Pancreas (tissue), 10 donors: ENCODE results near the gene PALLD. TPM values are rescaled to one million over a fixed set of nuclear protein-coding genes. Genes with fewer than 3 reads are reported as not detected.
A peak's percentile ranks its signal among the peaks of the same experiment; 100 is the strongest.

ENCODE experiments used
- ATAC-seq, 4 donors: fragments of 200-7000 bp; cut with Tn5 transposase; one replicate each; pipeline versions ENCODE4 v1.8.0 to v1.9.1; 2020; ENCODE audit warnings: mild to moderate bottlenecking in 4 of 4, moderate library complexity in 4 of 4
- DNase-seq, 6 donors: peaks; one replicate each; pipeline ENCODE4 v3.0.0-alpha.2; 2020
- FAIRE-seq: peaks from 2 replicates; lab custom pipeline; 2012; peaks lifted over from hg19 to GRCh38; lab: Jason Lieb, UNC
- H3K27ac ChIP-seq, 4 donors: fragments of 200-600 bp; sonication (generic); 1 replicate in 3 of 4; 2 replicates in 1 of 4; pipeline versions ENCODE4 v1.5.0 to v1.8.0; 2020
- H3K27me3 ChIP-seq, 4 donors: fragments of 200-600 bp; one replicate each; pipeline ENCODE4 v1.8.0; 2021
- H3K36me3 ChIP-seq, 3 donors: fragments of 200-600 bp; sonication (generic) in 1 of 3; one replicate each; pipeline versions ENCODE4 v1.5.0 to v1.8.0; 2020 to 2021
- H3K4me1 ChIP-seq, 3 donors: fragments of 200-600 bp; one replicate each; pipeline ENCODE4 v1.8.0; 2021
- H3K4me3 ChIP-seq, 4 donors: fragments of 200-600 bp; sonication (generic) in 2 of 4; one replicate each; pipeline versions ENCODE4 v1.5.0 to v1.8.0; 2020 to 2021
- H3K9me3 ChIP-seq, 4 donors: fragments of 200-600 bp; one replicate each; pipeline ENCODE4 v1.8.0; 2021
- CTCF ChIP-seq, 4 donors: fragments of 200-600 bp; sonication (generic) in 3 of 4; IDR thresholded peaks; one replicate each; pipeline versions ENCODE4 v1.5.0 to v1.8.0; 2021; ENCODE audit warnings: antibody characterized with exemption in 4 of 4
- whole genome bisulfite sequencing, 2 donors: extraction: QIAGEN DNeasy Blood & Tissue Kit; methylation state at CpG; one replicate each; pipeline ENCODE4 v1.1.7; 2013; 5-methylcytosine and 5-hydroxymethylcytosine counted together
- intact Hi-C, 3 donors: fragments of 100-400 bp; cut with DNase I; formaldehyde crosslinking; loops; one replicate each; pipeline versions ENCODE4 v1.11.1 to v1.14.2; 2022
- polyA plus RNA-seq, 2 donors: library from polyadenylated mRNA; stranded (reverse); fragments of 200-250 nt; gene quantifications; one replicate each; pipeline ENCODE4 v1.2.3, GENCODE V29; 2013
- total RNA-seq, 6 donors: library from RNA; stranded (reverse); fragmentation: NEBNext Ultra II Directional in 4 of 6; extraction: Animal tissue kit (Norgen Biotek cat#: 25700) in 4 of 6; gene quantifications; one replicate each; pipeline versions ENCODE4 v1.2.1 to v1.2.4, GENCODE V29; 2021 to 2023
- donor health status: healthy with polysubstance abuse.
- donor health status: DM: no; HTN: no; CAD: no; lungs with moderate emphysema.
- donor health status: DM: no; HTN: no; CAD: no.
- donor health status: control.
- donor health status: control.
- donor health status: Bipolar disorder and iron deficiency.
- donor health status: DM: yes; HTN: yes; CAD: no.
- donor health status: DM: no; HTN: no; CAD: no.
- donor health status: DM: no; HTN: no; CAD: no.
- donor health status: DM: yes; HTN: yes; CAD: no.

Gene PALLD
- total and polyA plus RNA-seq, 8 donors, result 4.4 to 44.2 (median 14.1) TPM

- Histone ChIP-seq H3K27me3 (no peaks in the 10 kb centered on the region), H3K4me3 (no peak overlapping the region), H3K4me1 (no peaks in the 10 kb centered on the region), H3K9me3 (no peaks in the 10 kb centered on the region), H3K36me3 (no peaks in the 10 kb centered on the region), H3K27ac (no peak overlapping the region)
- no peak for FAIRE-seq
- intact Hi-C loops, result no loop called here
- no peak for DNase-seq
- no peak for TF ChIP-seq CTCF (IDR thresholded peaks at IDR 0.05)
- WGBS, 2 donors, result 87% methylated on average over 9 of the region's 9 CpGs
- peak in 1 of 4 donors; percentile 27 for ATAC-seq
These were observed 363.2 kb downstream of the PALLD start for GRCh38 chr4:168859888-168860694.

GRCh38 chr4:168860827-168861226 is 364.0 kb downstream of the PALLD start:
- TF ChIP-seq CTCF (IDR thresholded peaks at IDR 0.05), result no peak
- Histone ChIP-seq H3K27me3 (no peaks in the 10 kb centered on the region), H3K4me1 (no peaks in the 10 kb centered on the region), H3K36me3 (no peaks in the 10 kb centered on the region), H3K27ac (no peak overlapping the region), H3K9me3 (no peaks in the 10 kb centered on the region), H3K4me3 (no peak overlapping the region)
- intact Hi-C loops, result no loop called here
- DNase-seq, result no peak
- no peak for ATAC-seq
- 64 to 70% methylated on average over 3 of the region's 3 CpGs for WGBS, 2 donors
- no peak for FAIRE-seq

- WGBS, 2 donors, result 76% methylated on average over 10 of the region's 10 CpGs
- no peak for ATAC-seq
- FAIRE-seq, result no peak
- TF ChIP-seq CTCF (IDR thresholded peaks at IDR 0.05), result no peak
- Histone ChIP-seq H3K36me3 (no peaks in the 10 kb centered on the region), H3K4me1 (no peaks in the 10 kb centered on the region), H3K9me3 (no peaks in the 10 kb centered on the region), H3K27me3 (no peaks in the 10 kb centered on the region), H3K4me3 (no peak overlapping the region), H3K27ac (no peak overlapping the region)
- intact Hi-C loops, result no loop called here
- no peak for DNase-seq
These were observed 367.1 kb downstream of the PALLD start for GRCh38 chr4:168863719-168864647.

GRCh38 chr4:168864821-168865541 is 368.1 kb downstream of the PALLD start:
- WGBS, 2 donors, result 71 to 83% methylated on average over 5 of the region's 5 CpGs
- ATAC-seq, result peak in 1 of 4 donors; percentile 19
- FAIRE-seq, result no peak
- H3K36me3 ChIP-seq, result no peaks in the 10 kb centered on the region
- no peak overlapping the region for H3K27ac ChIP-seq
- H3K4me3 ChIP-seq, result no peak overlapping the region
- H3K27me3 ChIP-seq, result no peaks in the 10 kb centered on the region
- TF ChIP-seq CTCF (IDR thresholded peaks at IDR 0.05), result no peak
- no peak for DNase-seq
- intact Hi-C loops, result no loop called here
- no peaks in the 10 kb centered on the region for H3K4me1 ChIP-seq
- H3K9me3 ChIP-seq, result no peaks in the 10 kb centered on the region
